Measurements from ENCODE around the gene MVB12A.

GRCh38 chr19:17431417-17431816 lies 11.6 kb downstream of the MVB12A start:
- TF ChIP-seq ZNF175 (CRISPR knock-in tag; IDR thresholded peaks at IDR 0.05; ENCODE audit: low read depth) (no peak), AFF4 (CRISPR knock-in tag; IDR thresholded peaks at IDR 0.05) (no peak), C11orf30 (IDR thresholded peaks at IDR 0.05; ENCODE audit: low read depth) (no peak), PPARD (CRISPR knock-in tag; IDR thresholded peaks at IDR 0.05) (no peak), AFF1 (IDR thresholded peaks at IDR 0.05; ENCODE audit: low read depth in 1 of 2, partially characterized antibody in 2 of 2) (no peak), ZNF274 (IDR thresholded peaks at IDR 0.05; ENCODE audit: borderline replicate concordance, low read depth, low read length) (no peak), TSHZ1 (CRISPR knock-in tag; IDR thresholded peaks at IDR 0.05) (no peak), MXD1 (CRISPR knock-in tag; IDR thresholded peaks at IDR 0.05; ENCODE audit: borderline replicate concordance, poor library complexity, severe bottlenecking) (no peak), BDP1 (IDR thresholded peaks at IDR 0.05; ENCODE audit: insufficient read depth, insufficient read length) (no peak), CTCF (IDR thresholded peaks at IDR 0.05 in 2 of 3, conservative IDR thresholded peaks at IDR 0.05 in 1 of 3; ENCODE audit: insufficient read depth in 2 of 3, low read depth in 1 of 3, low read length in 3 of 3) (no peak), EZH2 (IDR thresholded peaks at IDR 0.05; ENCODE audit: borderline replicate concordance, low read depth, low read length) (no peak)
